ENCODE results near the gene MAPK14. TPM values are rescaled to one million over a fixed set of nuclear protein-coding genes. Genes with fewer than 3 reads are reported as not detected.
A peak's percentile ranks its signal among the peaks of the same experiment; 100 is the strongest.

Gene MAPK14
- total and polyA plus RNA-seq, 2 of the 4 experiments (the other 2 are of a cell fraction) = 28.4 to 74.4 TPM

DNA sequence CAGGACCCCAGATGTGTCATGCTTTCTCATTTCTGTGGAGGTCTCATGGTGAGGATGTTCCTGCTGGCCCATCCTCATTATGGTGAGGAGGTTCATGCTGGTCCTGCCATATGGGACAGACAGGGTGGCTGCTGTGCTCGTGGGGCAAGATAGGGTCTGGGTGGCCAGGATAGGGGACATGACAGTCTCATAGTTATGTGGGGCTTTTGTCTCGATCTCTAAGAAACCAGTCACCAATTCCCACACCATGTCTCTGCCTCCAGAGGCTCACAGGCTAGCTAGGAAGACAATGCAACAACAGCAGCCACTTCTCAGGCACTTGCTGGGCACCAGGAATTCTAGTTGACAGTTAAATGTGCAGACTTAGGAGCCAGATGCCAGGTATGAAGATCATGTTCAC is 98.5 kb downstream of the MAPK14 start:
- H4K20me1 ChIP-seq (ENCODE audit: insufficient read depth, low read length) = no peaks in the 10 kb centered on the region
- no peak overlapping the region for H3K27ac ChIP-seq (ENCODE audit: insufficient read depth, low read length)
- peak overlapping the region; percentile 95 for H2AK5ac ChIP-seq (ENCODE audit: low read depth, low read length)
- no peak for ATAC-seq (ENCODE audit: low read depth)
- peak overlapping the region in 1 of 2 experiments; percentile 47; a peak in 1 of 4 replicates for H4K8ac ChIP-seq (ENCODE audit: low read depth in 2 of 2, low read length in 2 of 2)
- H3K14ac ChIP-seq (replicated peaks; ENCODE audit: low read depth, low read length) = peak overlapping the region; percentile 91; the same call in 1 of the 2 replicates
- H2BK5ac ChIP-seq (ENCODE audit: low read depth, low read length, poor library complexity, severe bottlenecking) = peak overlapping the region; percentile 86
- WGBS, 2 experiments (ENCODE audit: extremely low coverage in 2 of 2, insufficient read length in 1 of 2) = no CpG with 5 or more reads among the region's 2 CpGs
- in situ Hi-C loops (cut with MboI; ENCODE audit: low sequenced_read_pairs) (loop anchor here (5.0 kb wide), 1 partner anchor 231 kb away; no protein-coding TSS in a partner anchor), intact Hi-C loops (cut with micrococcal nuclease) (no loop called here), dilution Hi-C loops (cut with HindIII; ENCODE audit: low sequenced_read_pairs, unreplicated experiment) (no loop called here)
- POLR2A ChIA-PET (ENCODE audit: unreplicated experiment) = no interaction called here
- no peak for DNase-seq
- no peak overlapping the region for H3K4me3 ChIP-seq (ENCODE audit: insufficient read depth, low read depth, low read length)
- H2BK120ac ChIP-seq (ENCODE audit: low read depth, low read length) = peak overlapping the region; percentile 95
- H3K9me1 ChIP-seq (ENCODE audit: insufficient read depth, low read length) = peaks cover 31% of the 10 kb centered on the region
- H3K18ac ChIP-seq (ENCODE audit: low read depth, low read length) = no peak overlapping the region
- H3K27me3 ChIP-seq (ENCODE audit: control insufficient read depth, insufficient read depth, low read length) = no peaks in the 10 kb centered on the region
- H3K9me3 ChIP-seq (ENCODE audit: control insufficient read depth, insufficient read depth, low read length) = no peaks in the 10 kb centered on the region
- H2BK20ac ChIP-seq (ENCODE audit: low read depth, low read length) = peak overlapping the region; percentile 95
- H3K56ac ChIP-seq (ENCODE audit: extremely low read depth, insufficient read depth, low read length) = no peak overlapping the region
- CTCF ChIA-PET = interaction anchor here (1.2 kb wide), 1 partner anchor 31 kb away, joined by 3 read pairs; no protein-coding TSS in a partner anchor
- TF ChIP-seq, protein P1, sequence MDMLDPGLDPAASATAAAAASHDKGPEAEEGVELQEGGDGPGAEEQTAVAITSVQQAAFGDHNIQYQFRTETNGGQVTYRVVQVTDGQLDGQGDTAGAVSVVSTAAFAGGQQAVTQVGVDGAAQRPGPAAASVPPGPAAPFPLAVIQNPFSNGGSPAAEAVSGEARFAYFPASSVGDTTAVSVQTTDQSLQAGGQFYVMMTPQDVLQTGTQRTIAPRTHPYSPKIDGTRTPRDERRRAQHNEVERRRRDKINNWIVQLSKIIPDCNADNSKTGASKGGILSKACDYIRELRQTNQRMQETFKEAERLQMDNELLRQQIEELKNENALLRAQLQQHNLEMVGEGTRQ (IDR thresholded peaks at IDR 0.05; ENCODE audit: low read depth, low read length) = no peak
- no peak for TF ChIP-seq RAD21 (IDR thresholded peaks at IDR 0.05; ENCODE audit: low read length)
- TF ChIP-seq, protein P2, sequence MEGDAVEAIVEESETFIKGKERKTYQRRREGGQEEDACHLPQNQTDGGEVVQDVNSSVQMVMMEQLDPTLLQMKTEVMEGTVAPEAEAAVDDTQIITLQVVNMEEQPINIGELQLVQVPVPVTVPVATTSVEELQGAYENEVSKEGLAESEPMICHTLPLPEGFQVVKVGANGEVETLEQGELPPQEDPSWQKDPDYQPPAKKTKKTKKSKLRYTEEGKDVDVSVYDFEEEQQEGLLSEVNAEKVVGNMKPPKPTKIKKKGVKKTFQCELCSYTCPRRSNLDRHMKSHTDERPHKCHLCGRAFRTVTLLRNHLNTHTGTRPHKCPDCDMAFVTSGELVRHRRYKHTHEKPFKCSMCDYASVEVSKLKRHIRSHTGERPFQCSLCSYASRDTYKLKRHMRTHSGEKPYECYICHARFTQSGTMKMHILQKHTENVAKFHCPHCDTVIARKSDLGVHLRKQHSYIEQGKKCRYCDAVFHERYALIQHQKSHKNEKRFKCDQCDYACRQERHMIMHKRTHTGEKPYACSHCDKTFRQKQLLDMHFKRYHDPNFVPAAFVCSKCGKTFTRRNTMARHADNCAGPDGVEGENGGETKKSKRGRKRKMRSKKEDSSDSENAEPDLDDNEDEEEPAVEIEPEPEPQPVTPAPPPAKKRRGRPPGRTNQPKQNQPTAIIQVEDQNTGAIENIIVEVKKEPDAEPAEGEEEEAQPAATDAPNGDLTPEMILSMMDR (conservative IDR thresholded peaks at IDR 0.05; ENCODE audit: low read depth, low read length) = no peak
- TF ChIP-seq POLR2A (IDR thresholded peaks at IDR 0.05; ENCODE audit: low read depth, low read length) = no peak
- TF ChIP-seq CEBPB (IDR thresholded peaks at IDR 0.05; ENCODE audit: low read depth, low read length) = no peak
- no peak for TF ChIP-seq MAFK (IDR thresholded peaks at IDR 0.05; ENCODE audit: low read depth, low read length)
- TF ChIP-seq MXI1 (IDR thresholded peaks at IDR 0.05; ENCODE audit: borderline replicate concordance, low read depth, low read length) = no peak
- no peak for TF ChIP-seq RFX5 (IDR thresholded peaks at IDR 0.05; ENCODE audit: low read depth, low read length)
- TF ChIP-seq RCOR1 (IDR thresholded peaks at IDR 0.05; ENCODE audit: insufficient replicate concordance, low read length) = no peak
- TF ChIP-seq SMC3 (IDR thresholded peaks at IDR 0.05; ENCODE audit: low read depth, low read length) = no peak
- TF ChIP-seq, protein P3, sequence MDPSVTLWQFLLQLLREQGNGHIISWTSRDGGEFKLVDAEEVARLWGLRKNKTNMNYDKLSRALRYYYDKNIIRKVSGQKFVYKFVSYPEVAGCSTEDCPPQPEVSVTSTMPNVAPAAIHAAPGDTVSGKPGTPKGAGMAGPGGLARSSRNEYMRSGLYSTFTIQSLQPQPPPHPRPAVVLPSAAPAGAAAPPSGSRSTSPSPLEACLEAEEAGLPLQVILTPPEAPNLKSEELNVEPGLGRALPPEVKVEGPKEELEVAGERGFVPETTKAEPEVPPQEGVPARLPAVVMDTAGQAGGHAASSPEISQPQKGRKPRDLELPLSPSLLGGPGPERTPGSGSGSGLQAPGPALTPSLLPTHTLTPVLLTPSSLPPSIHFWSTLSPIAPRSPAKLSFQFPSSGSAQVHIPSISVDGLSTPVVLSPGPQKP (IDR thresholded peaks at IDR 0.05; ENCODE audit: borderline replicate concordance, low read depth, low read length) = no peak
- TF ChIP-seq CHD1 (IDR thresholded peaks at IDR 0.05; ENCODE audit: low read depth, low read length) = no peak
- no peak for TF ChIP-seq NFE2L2 (IDR thresholded peaks at IDR 0.05; ENCODE audit: low read depth, low read length)
- TF ChIP-seq BHLHE40 (IDR thresholded peaks at IDR 0.05; ENCODE audit: low read depth, low read length) = no peak
- TF ChIP-seq FOS (IDR thresholded peaks at IDR 0.05; ENCODE audit: low read depth, low read length) = no peak
- no peak for TF ChIP-seq MAZ (IDR thresholded peaks at IDR 0.05; ENCODE audit: borderline replicate concordance, low read depth, low read length)
- H2BK15ac ChIP-seq (ENCODE audit: low read depth, low read length) = peak overlapping the region; percentile 81; the same call in 2 of the 3 replicates
- peaks cover 0 to 18% of the 10 kb centered on the region in 2 experiments; a peak in 1 of 4 replicates for H3K79me1 ChIP-seq (ENCODE audit: low read depth in 1 of 2, low read length in 2 of 2)
- no peak overlapping the region for H3K9ac ChIP-seq (ENCODE audit: low read depth, low read length)
- H4K5ac ChIP-seq (ENCODE audit: low read depth, low read length) = no peak overlapping the region
- H3K4me2 ChIP-seq (ENCODE audit: low read depth, low read length) = no peak overlapping the region
- H3K23ac ChIP-seq (ENCODE audit: low read depth, low read length) = no peak overlapping the region
- H3K4me1 ChIP-seq (ENCODE audit: control insufficient read depth, insufficient read depth, low read length) = peaks cover 28% of the 10 kb centered on the region
- no TSS peak for BruUV-seq (replicated peaks)
- peak overlapping the region; percentile 79 for H2AFZ ChIP-seq (replicated peaks; ENCODE audit: low read length, poor library complexity)
- H3K36me3 ChIP-seq (ENCODE audit: control insufficient read depth, insufficient read depth, low read length) = no peaks in the 10 kb centered on the region
- H4K91ac ChIP-seq (ENCODE audit: insufficient read depth, low read depth, low read length) = peak overlapping the region; percentile 76; the same call in 1 of the 2 replicates
- H2AK9ac ChIP-seq (replicated peaks; ENCODE audit: low read depth, low read length, poor library complexity) = peak overlapping the region; percentile 17
- peak overlapping the region; percentile 97 for H3K4ac ChIP-seq (ENCODE audit: low read depth, low read length)
